A549 (cell line): ENCODE measurements around the gene POPDC2. TPM values are rescaled to one million over a fixed set of nuclear protein-coding genes. Genes with fewer than 3 reads are reported as not detected.

Experiments
- ATAC-seq, 2 experiments: fragments of 200-7000 bp in 1 of 2; fragments of >200 bp in 1 of 2; cut with Nextera tagmentation in 1 of 2; cut with Tn5 transposase in 1 of 2; 3 replicates each; pipeline versions ENCODE4 v1.8.0 to v1.9.1; 2018 to 2020; ENCODE audit warnings: mild to moderate bottlenecking in 1 of 2, moderate library complexity in 1 of 2
- CTCF ChIA-PET: fragments of 300-600 bp; sonication (Branson Sonifier 250); formaldehyde crosslinking; extraction: SDS; loops from one replicate; lab custom pipeline; 2021; ENCODE audit warnings: antibody characterized with exemption, inconsistent platforms; lab: Yijun Ruan, JAX
- POLR2A ChIA-PET: fragments of 350-600 bp; formaldehyde crosslinking; extraction: SDS; loops from one replicate; lab custom pipeline; 2021; ENCODE audit warnings: antibody characterized with exemption, inconsistent platforms; lab: Yijun Ruan, JAX
- DNase-seq, 2 experiments: peaks; one replicate each; pipeline versions ENCODE4 v3.0.0 to v3.0.0-alpha.2; 2011 to 2016; ENCODE audit warnings: low read depth in 1 of 2, low spot score in 1 of 2
- FAIRE-seq: peaks from 2 replicates; lab custom pipeline; 2011; peaks lifted over from hg19 to GRCh38; lab: Jason Lieb, UNC
- H3K27ac ChIP-seq, 2 experiments: fragments of >200 bp; sonication (Bioruptor Twin); formaldehyde crosslinking; 3 replicates each; pipeline ENCODE4 v1.5.1; 2016 to 2017
- H3K4me1 ChIP-seq: fragments of >200 bp; sonication (Bioruptor Twin); formaldehyde crosslinking; 3 replicates; pipeline ENCODE4 v1.6.1; 2016
- H3K4me2 ChIP-seq: fragments of >200 bp; sonication (Bioruptor Twin); formaldehyde crosslinking; 3 replicates; pipeline ENCODE4 v1.6.1; 2016
- H3K4me3 ChIP-seq: fragments of >200 bp; sonication (Bioruptor Twin); formaldehyde crosslinking; 3 replicates; pipeline ENCODE4 v1.5.1; 2016
- H3K9me3 ChIP-seq: fragments of >200 bp; sonication (Bioruptor Twin); formaldehyde crosslinking; 3 replicates; pipeline ENCODE4 v1.6.1; 2016
- BHLHE40 ChIP-seq: IDR thresholded peaks from 2 replicates; pipeline ENCODE4 v1.6.1; 2012; ENCODE audit warnings: low read depth, low read length, inconsistent platforms
- CBX2 ChIP-seq: fragments of 200-600 bp; sonication (generic); IDR thresholded peaks from 2 replicates; pipeline ENCODE4 v1.6.1; 2016; ENCODE audit warnings: low read depth, mild to moderate bottlenecking, borderline replicate concordance
- CBX8 ChIP-seq: fragments of 200-600 bp; sonication (generic); IDR thresholded peaks from 2 replicates; pipeline ENCODE4 v1.6.1; 2016
- CHD2 ChIP-seq: fragments of 150-350 bp; IDR thresholded peaks from 2 replicates; pipeline ENCODE4 v1.6.1; 2014; ENCODE audit warnings: low read length; ENCODE audit not compliant: partially characterized antibody
- ELK1 ChIP-seq: fragments of 150-350 bp; IDR thresholded peaks from 2 replicates; pipeline ENCODE4 v1.6.1; 2014; ENCODE audit warnings: low read depth, mild to moderate bottlenecking, low read length
- EP300 ChIP-seq, 2 experiments: fragments of >200 bp; sonication (Bioruptor Twin); formaldehyde crosslinking; IDR thresholded peaks; 2 replicates in 1 of 2; 3 replicates in 1 of 2; pipeline ENCODE4 v1.6.1; 2016 to 2017
- FOSB ChIP-seq: fragments of 250-450 bp; sonication (Bioruptor Pico); IDR thresholded peaks from 2 replicates; pipeline ENCODE4 v1.5.0; 2020; ENCODE audit warnings: mild to moderate bottlenecking, moderate library complexity
- FOSL2 ChIP-seq, 2 experiments: fragments of 450-650 bp in 1 of 2; fragments of >200 bp in 1 of 2; sonication (Bioruptor Twin) in 1 of 2; formaldehyde crosslinking; IDR thresholded peaks; 2 replicates each; pipeline versions ENCODE4 v1.5.0 to v1.6.1; 2016 to 2020; ENCODE audit warnings: mild to moderate bottlenecking in 1 of 2, moderate library complexity in 1 of 2
- FOXS1 ChIP-seq: fragments of 250-450 bp; sonication (Bioruptor Pico); IDR thresholded peaks from 2 replicates; pipeline ENCODE4 v1.5.0; 2020; ENCODE audit warnings: mild to moderate bottlenecking, moderate library complexity
- HES2 ChIP-seq: fragments of >200 bp; sonication (Bioruptor Twin); formaldehyde crosslinking; IDR thresholded peaks from 2 replicates; pipeline ENCODE4 v1.6.1; 2016
- HEYL ChIP-seq: fragments of 250-450 bp; sonication (Bioruptor Pico); IDR thresholded peaks from 2 replicates; pipeline ENCODE4 v1.8.0; 2021; ENCODE audit warnings: mild to moderate bottlenecking, moderate library complexity
- HMGXB4 ChIP-seq: fragments of 250-450 bp; sonication (Bioruptor Pico); IDR thresholded peaks from 2 replicates; pipeline ENCODE4 v1.5.0; 2021; ENCODE audit warnings: mild to moderate bottlenecking, moderate library complexity, borderline replicate concordance
- HOXB5 ChIP-seq: fragments of 250-450 bp; sonication (Bioruptor Pico); IDR thresholded peaks from 2 replicates; pipeline ENCODE4 v1.5.0; 2020; ENCODE audit warnings: mild to moderate bottlenecking, moderate library complexity
- JUNB ChIP-seq: fragments of >200 bp; sonication (Bioruptor Twin); formaldehyde crosslinking; IDR thresholded peaks from 2 replicates; pipeline ENCODE4 v1.6.1; 2016
- KDM1A ChIP-seq: fragments of 200-600 bp; sonication (generic); IDR thresholded peaks from 2 replicates; pipeline ENCODE4 v1.6.1; 2016; ENCODE audit warnings: low read depth, mild to moderate bottlenecking
- KDM5A ChIP-seq: fragments of 200-600 bp; sonication (generic); IDR thresholded peaks from 2 replicates; pipeline ENCODE4 v1.6.1; 2016; ENCODE audit warnings: antibody characterized with exemption, mild to moderate bottlenecking
- MAZ ChIP-seq: fragments of 150-350 bp; IDR thresholded peaks from 2 replicates; pipeline ENCODE4 v1.6.1; 2014; ENCODE audit warnings: antibody characterized with exemption, low read depth, low read length, borderline replicate concordance
- MYC ChIP-seq: IDR thresholded peaks from 2 replicates; pipeline ENCODE4 v1.6.1; 2012; ENCODE audit warnings: mild to moderate bottlenecking, inconsistent platforms, low read length, improper control_type of control experiment, borderline replicate concordance
- PBX3 ChIP-seq: IDR thresholded peaks from 2 replicates; pipeline ENCODE4 v1.6.1; 2012
- POLR2A ChIP-seq: IDR thresholded peaks from 2 replicates; pipeline ENCODE4 v1.6.1; 2012; ENCODE audit warnings: mild to moderate bottlenecking, low read length
- RAD21 ChIP-seq, 2 experiments: fragments of >200 bp in 1 of 2; sonication (Bioruptor Twin) in 1 of 2; formaldehyde crosslinking in 1 of 2; IDR thresholded peaks in 1 of 2; conservative IDR thresholded peaks in 1 of 2; 2 replicates in 1 of 2; 3 replicates in 1 of 2; pipeline ENCODE4 v1.6.1; 2012 to 2018; ENCODE audit warnings: inconsistent platforms in 1 of 2
- RARB ChIP-seq: fragments of 250-450 bp; sonication (Bioruptor Pico); IDR thresholded peaks from 2 replicates; pipeline ENCODE4 v1.8.0; 2021; ENCODE audit warnings: mild to moderate bottlenecking, moderate library complexity
- RFX5 ChIP-seq: fragments of 450-650 bp; IDR thresholded peaks from 2 replicates; pipeline ENCODE4 v1.7.1; 2014; ENCODE audit warnings: antibody characterized with exemption, mild to moderate bottlenecking, moderate library complexity
- SREBF2 ChIP-seq: fragments of 450-650 bp; IDR thresholded peaks from 2 replicates; pipeline ENCODE4 v1.6.1; 2014; ENCODE audit warnings: mild to moderate bottlenecking, moderate library complexity
- ZNF302 ChIP-seq: fragments of 250-450 bp; sonication (Bioruptor Pico); IDR thresholded peaks from 2 replicates; pipeline ENCODE4 v1.9.0; 2021; ENCODE audit warnings: inconsistent platforms, mild to moderate bottlenecking, moderate library complexity
- ZSCAN20 ChIP-seq: fragments of 250-450 bp; sonication (Bioruptor Pico); IDR thresholded peaks from 2 replicates; pipeline ENCODE4 v1.8.0; 2022; ENCODE audit warnings: mild to moderate bottlenecking, moderate library complexity
- WGBS: methylation state at CpG from one replicate; pipeline ENCODE4 v1.1.6; 2017; ENCODE audit errors: missing lambda C conversion rate; 5-methylcytosine and 5-hydroxymethylcytosine counted together
- polyA plus RNA-seq, 4 experiments: library from polyadenylated mRNA; depleted of rRNA in 3 of 4; stranded (reverse); fragments of >200 nt; fragmentation: RNase III in 1 of 4; extraction: RNeasy Plus Mini Kit Qiagen cat#74134 plus additional on column Dnase treatment in 1 of 4; gene quantifications; 2 replicates in 3 of 4; 3 replicates in 1 of 4; pipeline ENCODE4 v1.2.3, GENCODE V29; 2011 to 2017

Gene POPDC2
- polyA plus RNA-seq, 2 of the 4 experiments (the other 2 are of a cell fraction) = 0.17 to 0.62 TPM

- no peak for TF ChIP-seq SREBF2
- no peak for TF ChIP-seq ZSCAN20 (CRISPR knock-in tag)
- TF ChIP-seq KDM1A = no peak
- TF ChIP-seq ZNF302 (CRISPR knock-in tag) = no peak
- no peak for TF ChIP-seq RFX5
- no peak for TF ChIP-seq KDM5A
- TF ChIP-seq HEYL (CRISPR knock-in tag) = no peak
- no peak for TF ChIP-seq FOSL2 (IDR thresholded peaks at IDR 0.05)
- no peak for TF ChIP-seq FOSL2 (CRISPR knock-in tag; IDR thresholded peaks at IDR 0.05)
- no peak for TF ChIP-seq PBX3
- no peak for TF ChIP-seq HMGXB4 (CRISPR knock-in tag)
- no peak for TF ChIP-seq ELK1
- TF ChIP-seq CBX8 = no peak
- TF ChIP-seq HES2 = no peak
- TF ChIP-seq RARB = no peak
- no peak for TF ChIP-seq MYC
- no peak for TF ChIP-seq POLR2A
- no peak for TF ChIP-seq BHLHE40
- DNase-seq = no peak
- Histone ChIP-seq H3K9me3 (no peaks in the 10 kb centered on the region), H3K27ac (no peak overlapping the region), H3K4me2 (no peak overlapping the region), H3K4me1 (peaks cover 4% of the 10 kb centered on the region; the same call in 1 of the 3 replicates), H3K4me3 (no peak overlapping the region)
- ChIA-PET CTCF (interaction anchor here (1.1 to 1.8 kb wide), 2 partner anchors 9 to 15 kb away, joined by 3 to 7 read pairs; no protein-coding TSS in a partner anchor), POLR2A (no interaction called here)
- no peak for ATAC-seq
- FAIRE-seq = no peak
- 47% methylated on average over 4 of the region's 4 CpGs for WGBS
These were observed 32.0 kb downstream of the POPDC2 start for GRCh38 chr3:119628390-119628789.

GRCh38 chr3:119627461-119627860 lies 32.9 kb downstream of the POPDC2 start:
- DNase-seq (no peak), ATAC-seq (no peak), FAIRE-seq (no peak)
- ChIA-PET CTCF (interaction anchor here (0.8 to 1.8 kb wide), 3 partner anchors 9 to 14 kb away, joined by 3 to 7 read pairs (median 3); no protein-coding TSS in a partner anchor), POLR2A (no interaction called here)
- Histone ChIP-seq H3K4me2 (no peak overlapping the region), H3K4me1 (peaks cover 4% of the 10 kb centered on the region; the same call in 1 of the 3 replicates), H3K9me3 (no peaks in the 10 kb centered on the region), H3K4me3 (no peak overlapping the region), H3K27ac (no peak overlapping the region)
- 67% methylated on average over 8 of the region's 8 CpGs for WGBS
- TF ChIP-seq CBX8 (no peak), KDM1A (no peak), MYC (no peak), HOXB5 (CRISPR knock-in tag) (no peak), FOSB (CRISPR knock-in tag) (no peak), CBX2 (no peak), JUNB (no peak), RFX5 (no peak), RAD21 (conservative IDR thresholded peaks at IDR 0.05 in 1 of 2, IDR thresholded peaks at IDR 0.05 in 1 of 2) (no peak), CHD2 (no peak), HMGXB4 (CRISPR knock-in tag) (no peak), ZSCAN20 (CRISPR knock-in tag) (no peak), BHLHE40 (no peak), FOXS1 (CRISPR knock-in tag) (no peak), MAZ (no peak), SREBF2 (no peak), EP300 (IDR thresholded peaks at IDR 0.05) (no peak), ELK1 (no peak)
- TF ChIP-seq, all 56 proteins: peak for 0
